Right renal cortex interstitium (tissue), 3 donors: ENCODE measurements around the gene KATNIP. TPM values are rescaled to one million over a fixed set of nuclear protein-coding genes. Genes with fewer than 3 reads are reported as not detected.
"Not testable (repeated sequence)": the region's sequence is repeated elsewhere in the genome, so short reads cannot be mapped to it uniquely, and the experiment has no call there.

Experiments used
- DNase-seq, 3 donors: peaks; one replicate each; pipeline ENCODE4 v3.0.0-alpha.2; 2013; ENCODE audit warnings: low read depth in 3 of 3, low spot score in 2 of 3
- polyA plus RNA-seq, 3 donors: library from polyadenylated mRNA; unstranded; fragments of 120-200 nt; gene quantifications; one replicate each; pipeline ENCODE4 v1.2.1, GENCODE V29; 2013; ENCODE audit not compliant: insufficient read length in 3 of 3

Gene KATNIP
- polyA plus RNA-seq, 3 donors, result 20.9 to 22.1 (median 21.9) TPM

DNA sequence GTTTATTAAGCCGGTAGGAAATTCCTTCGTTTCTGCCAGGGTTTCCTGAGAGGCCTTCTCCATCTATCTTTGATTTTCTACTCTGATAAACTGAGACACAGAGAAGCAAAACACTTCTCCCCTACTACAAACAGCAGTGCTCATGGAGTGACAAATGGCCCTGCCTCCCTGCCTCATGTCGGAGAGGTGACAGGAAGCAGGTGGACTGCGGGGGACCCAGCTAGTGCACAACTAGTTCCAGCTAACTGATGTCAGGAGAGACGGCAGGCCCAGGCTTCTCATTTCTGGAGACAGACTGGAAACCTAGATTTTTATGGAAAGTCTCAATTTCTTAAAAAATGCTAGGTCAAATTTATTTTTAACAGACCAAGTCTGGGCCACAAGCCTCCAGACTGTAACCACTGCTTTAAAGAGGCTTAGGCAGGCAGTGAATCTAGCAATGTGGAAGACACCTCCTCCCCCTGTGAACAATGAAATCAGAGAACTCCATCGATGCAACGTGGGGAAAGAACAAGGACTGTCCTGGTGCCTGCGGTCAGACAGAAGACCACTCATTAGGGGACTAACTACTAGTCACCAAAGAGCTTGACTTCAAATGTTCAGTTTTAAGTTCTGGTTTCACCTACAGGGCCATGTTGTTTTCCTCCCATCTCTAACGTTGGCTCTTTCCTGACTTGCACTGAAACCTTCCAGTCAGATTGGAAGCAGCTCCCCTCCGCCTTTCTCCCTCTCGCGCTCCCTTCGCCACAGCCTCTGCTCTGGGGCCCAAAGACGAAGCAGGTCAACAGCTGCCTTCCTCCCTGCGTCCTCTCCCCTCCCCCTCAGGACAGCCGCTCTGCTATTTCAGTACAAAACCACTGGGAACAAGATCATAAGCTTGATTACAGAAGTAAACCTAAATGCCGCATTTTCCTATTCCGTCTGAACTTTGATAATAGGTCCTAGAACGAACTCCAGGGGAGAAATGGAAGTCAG lies 17.8 kb upstream of the KATNIP start:
- DNase-seq, result no peak

DNA sequence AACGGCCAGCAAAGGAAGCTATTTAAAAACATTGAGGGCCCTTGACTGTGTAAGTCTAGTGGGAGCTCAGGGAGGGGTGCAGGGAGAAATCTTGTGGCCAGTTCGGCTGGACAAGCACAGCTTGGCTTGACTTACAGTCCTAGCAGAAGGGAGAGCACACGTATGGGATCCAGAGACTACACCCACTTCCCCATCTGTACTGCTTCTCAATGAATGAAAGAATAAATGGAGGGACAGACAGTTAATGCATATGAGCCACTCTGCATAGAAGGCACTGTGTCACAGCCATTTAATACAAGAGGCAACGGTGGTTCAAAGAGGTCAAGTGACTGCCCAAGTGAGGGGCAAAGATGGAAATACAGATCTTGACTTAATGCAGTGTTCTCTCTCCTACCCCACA lies 15.7 kb upstream of the KATNIP start:
- no peak for DNase-seq

DNA sequence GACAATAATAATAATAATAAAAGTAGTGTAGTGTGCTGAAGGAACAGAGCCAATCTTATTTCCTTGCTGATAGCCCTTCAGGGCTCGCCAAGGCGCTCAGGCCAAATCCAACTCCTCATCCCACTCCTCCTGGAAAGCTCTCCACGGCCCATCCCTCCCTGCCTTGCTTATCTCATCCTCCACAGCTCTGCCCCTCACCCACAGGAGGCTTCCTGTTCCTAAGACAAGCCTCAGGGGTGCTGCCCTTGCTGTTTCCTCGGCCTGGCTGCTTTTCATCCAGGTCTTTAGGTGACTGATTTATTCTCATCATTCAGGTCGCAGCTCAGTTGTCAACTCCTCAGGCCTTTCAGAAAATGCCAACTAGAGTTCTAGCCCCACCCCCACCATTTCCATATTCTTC lies 11.4 kb upstream of the KATNIP start:
- no peak for DNase-seq

DNA sequence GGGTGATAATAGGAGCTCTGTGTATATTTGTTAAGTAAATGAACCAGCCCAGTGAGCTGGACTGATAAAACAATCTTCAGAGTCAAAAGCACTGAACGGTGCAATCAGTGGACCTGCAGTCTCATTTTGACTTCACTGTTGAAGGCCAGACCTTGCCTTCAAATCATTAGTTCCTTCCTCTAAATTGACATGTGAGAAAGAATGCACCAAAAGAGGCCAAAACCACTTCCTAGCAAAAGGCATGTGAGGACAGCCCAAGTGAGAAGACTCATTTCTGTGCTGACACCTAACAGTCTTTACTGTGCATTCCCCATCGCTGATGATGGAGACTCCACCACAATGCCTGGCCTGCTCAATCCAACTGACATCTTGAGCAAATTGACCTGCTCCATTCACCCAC lies 10.8 kb upstream of the KATNIP start:
- DNase-seq, result no peak

DNA sequence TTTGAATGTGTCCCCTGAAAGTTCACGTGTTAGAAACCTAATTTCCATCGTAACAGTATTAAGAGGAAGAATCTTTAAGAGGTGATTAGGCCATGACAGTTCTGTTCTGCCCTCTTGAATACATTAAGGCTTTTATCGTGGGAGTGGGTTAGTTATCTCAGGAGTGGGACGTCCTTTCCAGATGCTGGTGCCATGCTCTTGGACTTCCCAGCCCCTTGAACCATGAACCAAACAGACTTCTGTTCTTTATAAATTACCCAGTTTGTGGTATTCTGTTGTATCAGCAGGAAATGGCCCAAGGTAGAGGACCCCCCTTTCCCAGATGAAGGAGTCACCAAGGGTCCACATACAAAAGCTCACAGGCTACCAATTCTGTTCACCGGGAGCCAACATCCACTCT lies 10.3 kb upstream of the KATNIP start:
- DNase-seq, result no peak

DNA sequence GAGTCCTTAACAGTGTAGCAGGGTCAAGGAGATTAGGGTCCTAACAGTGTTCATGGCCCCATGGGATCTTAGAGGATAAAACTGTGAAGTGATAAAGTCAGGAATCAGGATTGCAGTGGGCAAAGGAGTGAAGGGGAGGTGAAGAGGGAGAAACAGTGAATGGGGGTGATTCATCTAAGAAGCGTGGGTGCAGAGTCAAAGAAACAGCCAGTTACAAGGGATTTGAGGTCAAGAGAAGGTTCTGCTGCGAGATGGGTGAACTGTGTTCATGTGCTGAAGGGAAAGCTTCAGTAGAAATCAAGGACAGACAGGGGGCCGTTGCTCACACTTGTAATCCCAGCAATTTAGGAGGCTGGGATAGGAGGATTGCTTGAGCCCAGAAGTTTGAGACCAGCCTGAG lies 6.1 kb upstream of the KATNIP start:
- no peak for DNase-seq

DNA sequence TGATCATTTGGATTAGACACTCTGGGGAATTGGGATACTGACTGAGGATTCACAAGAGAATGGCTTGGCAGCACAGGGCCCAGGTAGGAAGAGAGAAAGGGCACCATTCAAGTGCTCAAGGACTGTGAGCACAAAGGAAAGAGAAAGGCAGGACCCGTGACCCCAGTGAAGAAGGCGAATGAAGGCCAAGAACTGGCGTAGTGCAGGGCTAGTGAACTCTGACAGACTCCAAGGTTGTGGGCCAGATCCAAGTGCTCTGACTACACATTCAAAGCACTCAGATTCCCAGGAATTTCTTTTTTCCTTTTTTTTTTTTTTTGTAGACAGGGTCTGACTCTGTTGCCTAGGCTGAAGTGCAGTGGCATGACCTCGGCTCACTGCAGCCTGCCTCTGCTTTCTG lies 5.3 kb upstream of the KATNIP start:
- DNase-seq, result no peak

DNA sequence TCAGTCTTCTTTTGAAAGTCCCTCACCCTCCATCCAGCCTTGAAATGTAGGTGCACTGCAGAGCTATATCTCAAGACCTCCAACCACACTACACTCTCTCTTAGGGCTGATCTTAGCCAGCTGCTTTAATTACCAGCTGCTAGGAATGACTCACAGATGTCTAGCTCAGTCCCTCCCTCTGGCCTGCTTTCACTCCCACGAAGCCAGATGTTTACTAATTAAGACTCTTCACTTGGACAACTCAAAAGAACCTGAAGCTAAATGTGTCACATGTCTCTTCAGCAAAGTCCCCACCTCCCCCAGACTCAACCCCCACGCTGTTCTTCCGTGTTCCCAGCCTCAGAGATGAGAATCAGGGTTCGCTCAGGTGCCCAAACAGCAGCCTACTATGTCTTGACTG lies 2.8 kb upstream of the KATNIP start:
- peak in 1 of 3 donors; percentile 31 for DNase-seq

DNA sequence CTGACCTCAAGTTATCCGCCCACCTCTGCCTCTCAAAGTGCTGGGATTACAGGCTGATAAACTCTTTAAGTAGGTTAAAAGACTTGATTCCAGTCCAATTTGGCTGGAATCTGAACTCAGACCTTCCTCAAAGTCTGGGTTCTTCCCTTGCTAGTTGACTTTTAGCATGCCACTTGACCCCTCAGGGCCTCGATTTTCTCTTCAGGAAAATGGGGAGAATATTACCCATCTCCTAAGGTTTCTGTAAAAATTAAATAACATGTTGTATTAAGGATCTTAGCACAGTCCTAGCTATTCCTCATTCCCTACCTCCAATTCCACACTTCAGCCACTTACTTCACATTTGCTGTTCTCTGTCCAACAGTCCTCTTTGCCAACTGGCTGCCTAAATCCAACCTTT lies 2.1 kb upstream of the KATNIP start:
- no peak for DNase-seq

DNA sequence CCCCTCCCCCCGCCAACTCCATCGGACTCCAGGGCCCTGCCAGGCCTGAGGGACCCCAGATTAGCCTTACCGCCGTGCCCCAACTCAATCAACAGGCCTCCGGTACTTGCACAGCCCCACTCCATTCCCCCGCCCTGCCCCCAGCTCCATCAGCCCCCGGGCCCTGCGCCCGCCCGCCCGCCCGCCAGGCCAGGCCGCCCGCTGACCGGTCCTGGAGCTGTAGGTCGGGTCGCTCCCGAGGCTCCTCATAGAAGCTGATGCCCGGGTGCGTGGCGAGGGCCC lies 539 bp upstream of the KATNIP start:
- no peak for DNase-seq

DNA sequence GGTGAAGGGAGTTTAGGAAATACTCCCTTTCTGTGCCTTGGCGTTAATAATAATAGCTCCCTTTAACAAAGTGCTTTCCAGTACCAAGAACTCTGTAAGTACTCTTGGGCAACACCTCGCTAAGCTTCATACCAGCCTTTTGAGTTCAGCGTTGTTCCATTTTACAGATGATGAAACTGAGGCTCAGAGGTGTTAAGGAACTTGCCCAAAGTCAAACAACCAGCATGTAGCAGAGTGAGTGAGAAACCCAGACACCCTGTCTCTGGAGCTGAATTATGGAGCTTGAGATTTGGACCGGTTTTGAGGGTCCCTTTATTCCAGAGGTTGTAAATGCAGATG lies 607 bp downstream of the KATNIP start:
- no peak for DNase-seq

DNA sequence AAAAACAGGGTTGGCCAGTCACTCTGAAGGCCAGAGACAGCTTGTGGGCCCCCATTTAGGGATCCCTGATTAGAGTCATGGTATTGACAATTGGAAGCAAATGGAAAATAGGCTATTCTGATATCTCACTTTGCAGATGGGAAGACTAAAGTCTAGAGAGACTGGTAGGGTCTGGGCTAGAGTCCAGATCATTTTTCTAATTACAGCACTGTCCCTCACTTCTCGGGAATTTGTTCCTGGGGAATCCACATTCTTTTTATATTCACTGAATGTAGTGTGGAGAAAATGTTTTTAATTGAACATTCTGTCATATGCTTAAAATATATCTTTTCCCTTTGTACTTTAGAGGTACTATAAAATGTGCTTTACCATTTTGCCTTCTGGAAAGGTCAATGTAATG lies 1.1 kb downstream of the KATNIP start:
- no peak for DNase-seq

DNA sequence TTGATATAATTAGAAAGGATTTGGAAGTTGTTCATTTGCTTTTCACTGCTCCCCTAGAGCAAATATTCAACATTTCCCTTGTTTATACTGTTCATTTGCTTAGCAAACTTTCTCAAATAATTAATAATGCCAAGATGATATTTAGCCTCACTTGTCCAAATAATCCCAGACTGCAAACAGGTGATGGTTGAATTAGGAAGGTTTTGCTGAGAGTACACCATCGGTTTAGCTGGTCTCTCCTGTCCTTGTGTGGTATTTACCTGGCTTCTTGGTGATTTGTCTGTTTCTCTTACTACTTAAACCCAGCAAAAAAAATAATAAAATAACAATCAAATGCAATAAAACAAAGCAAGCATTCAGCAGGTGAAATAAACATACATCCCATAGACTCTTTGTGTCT lies 6.5 kb downstream of the KATNIP start:
- no peak for DNase-seq

DNA sequence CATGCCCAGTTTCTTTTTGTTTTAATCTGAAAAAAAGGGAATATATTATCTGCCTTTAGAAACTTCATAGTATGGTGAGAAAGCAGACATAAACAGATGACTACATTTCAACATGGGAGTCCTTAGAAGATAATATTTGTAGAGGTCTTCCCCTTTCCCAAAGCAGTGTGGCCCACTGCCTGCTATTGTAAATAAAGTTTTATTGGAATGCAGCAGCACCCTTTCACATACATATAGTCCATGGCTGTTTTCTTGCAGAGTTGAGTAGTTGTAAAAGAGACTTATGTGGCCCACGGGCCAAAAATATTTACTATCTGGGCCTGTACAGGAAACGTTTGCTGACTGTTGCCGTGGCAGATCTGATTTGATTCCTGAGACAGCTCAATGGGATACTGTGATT lies 8.5 kb downstream of the KATNIP start:
- DNase-seq, result no peak

DNA sequence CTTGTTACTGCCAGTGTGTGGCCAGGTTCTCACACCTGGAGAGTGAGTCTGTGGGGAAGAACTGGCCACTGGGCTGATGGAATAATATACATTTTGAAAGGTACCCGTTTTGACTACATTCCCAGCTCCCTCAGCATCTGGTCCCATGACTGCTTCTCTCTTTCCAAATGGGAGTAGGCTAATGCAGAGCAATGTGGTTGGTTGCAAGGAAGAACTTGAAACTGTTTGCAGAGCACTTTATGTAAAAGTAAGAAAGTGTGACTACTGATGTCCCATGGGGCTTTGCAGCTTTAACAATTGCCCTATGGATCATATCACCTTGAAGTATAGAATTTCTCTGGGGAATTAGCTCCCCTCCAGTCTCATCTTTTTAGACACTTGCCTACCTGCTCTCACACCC lies 9.0 kb downstream of the KATNIP start:
- no peak for DNase-seq

DNA sequence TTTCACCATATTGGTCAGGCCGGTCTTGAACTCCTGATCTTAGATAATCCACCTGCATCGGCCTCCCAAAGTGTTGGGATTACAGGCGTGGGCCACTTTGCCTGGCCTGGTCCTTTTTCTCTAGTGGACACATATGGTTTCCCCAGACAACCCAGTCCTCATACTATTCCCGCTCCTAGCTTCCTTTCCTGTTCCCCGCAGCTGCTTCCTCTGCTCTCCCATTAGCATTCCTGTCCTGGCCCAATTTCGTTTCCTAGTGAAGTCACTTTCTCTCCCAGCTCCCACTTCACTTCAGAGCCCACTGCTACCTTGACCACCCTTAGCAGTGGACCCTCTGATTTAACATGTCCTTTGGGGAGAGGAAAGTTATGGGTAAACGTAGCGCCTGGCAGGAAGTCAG lies 11.3 kb downstream of the KATNIP start:
- no peak for DNase-seq

DNA sequence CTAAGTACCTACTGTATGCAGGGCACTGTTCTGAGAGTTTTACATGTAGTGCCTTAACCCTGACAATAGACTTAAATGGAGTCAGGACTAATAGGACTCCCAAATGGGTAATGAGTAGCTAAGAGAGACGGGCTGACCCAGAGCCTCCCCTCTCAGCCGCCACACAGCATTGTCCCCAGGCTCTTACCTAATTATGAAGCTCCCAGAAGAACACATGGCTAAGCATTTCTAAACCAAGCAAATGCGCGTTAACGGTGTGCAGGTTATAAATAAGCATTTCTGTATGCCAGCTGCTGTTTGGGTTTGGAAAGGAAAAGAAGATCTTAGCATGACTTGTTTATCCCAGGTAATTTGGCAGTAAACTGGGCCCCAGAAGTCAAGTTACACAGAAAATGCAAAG lies 14.3 kb downstream of the KATNIP start:
- DNase-seq, result no peak

DNA sequence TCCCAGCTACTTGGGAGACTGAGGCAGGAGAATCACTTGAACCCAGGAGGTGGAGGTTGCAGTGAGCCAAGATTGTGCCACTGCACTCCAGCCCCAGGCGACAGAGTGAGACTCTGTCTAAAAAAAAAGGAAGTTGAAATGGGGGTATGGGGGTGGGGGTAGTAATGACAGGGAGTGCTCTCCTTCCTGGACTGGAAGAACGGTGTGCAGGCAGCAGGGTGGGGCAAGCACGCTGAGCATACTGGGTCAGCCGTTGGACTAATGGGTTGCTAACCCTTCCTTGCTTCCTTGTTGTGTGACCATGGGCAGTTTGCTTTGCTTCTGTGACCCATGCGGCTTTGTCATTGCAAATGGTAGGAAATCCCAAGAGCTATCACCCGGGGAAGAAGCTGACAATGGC lies 16.5 kb downstream of the KATNIP start:
- no peak for DNase-seq

DNA sequence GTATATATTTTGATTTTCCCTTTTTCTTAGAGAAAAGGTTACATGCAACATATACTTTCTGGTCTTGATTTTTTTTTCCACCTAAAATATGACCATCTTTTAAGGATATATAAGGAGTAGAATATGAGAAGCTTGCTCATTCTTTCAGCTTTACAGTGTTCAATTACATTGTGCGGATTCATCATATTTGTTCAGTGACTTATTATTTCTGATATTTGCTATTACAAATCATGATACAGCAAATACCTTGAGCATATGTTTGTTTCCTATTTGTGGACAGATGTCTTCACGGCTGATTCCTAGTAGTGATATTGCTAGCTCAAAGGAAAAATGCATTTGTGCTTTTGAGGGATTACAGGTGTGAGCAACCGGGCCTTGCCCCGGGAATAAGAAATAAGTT lies 18.1 kb downstream of the KATNIP start:
- no peak for DNase-seq

DNA sequence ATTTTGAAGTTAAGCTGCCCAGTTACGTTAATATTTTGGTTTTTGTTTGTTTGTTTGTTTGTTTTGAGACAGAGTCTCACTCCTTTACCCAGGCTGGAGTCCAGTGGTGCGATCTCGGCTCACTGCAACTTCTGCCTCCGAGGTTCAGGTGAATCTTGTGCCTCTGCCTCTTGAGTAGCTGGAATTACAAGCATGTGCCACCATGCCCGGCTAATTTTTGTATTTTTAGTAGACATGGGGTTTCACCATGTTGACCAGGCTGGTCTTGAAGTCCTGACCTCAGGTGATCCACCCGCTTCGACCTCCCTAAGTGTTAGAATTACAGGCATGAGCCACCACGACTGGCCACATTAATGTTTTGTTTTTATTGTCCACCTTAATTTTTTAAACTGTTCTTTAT lies 21.0 kb downstream of the KATNIP start:
- DNase-seq, result not testable (repeated sequence)

DNA sequence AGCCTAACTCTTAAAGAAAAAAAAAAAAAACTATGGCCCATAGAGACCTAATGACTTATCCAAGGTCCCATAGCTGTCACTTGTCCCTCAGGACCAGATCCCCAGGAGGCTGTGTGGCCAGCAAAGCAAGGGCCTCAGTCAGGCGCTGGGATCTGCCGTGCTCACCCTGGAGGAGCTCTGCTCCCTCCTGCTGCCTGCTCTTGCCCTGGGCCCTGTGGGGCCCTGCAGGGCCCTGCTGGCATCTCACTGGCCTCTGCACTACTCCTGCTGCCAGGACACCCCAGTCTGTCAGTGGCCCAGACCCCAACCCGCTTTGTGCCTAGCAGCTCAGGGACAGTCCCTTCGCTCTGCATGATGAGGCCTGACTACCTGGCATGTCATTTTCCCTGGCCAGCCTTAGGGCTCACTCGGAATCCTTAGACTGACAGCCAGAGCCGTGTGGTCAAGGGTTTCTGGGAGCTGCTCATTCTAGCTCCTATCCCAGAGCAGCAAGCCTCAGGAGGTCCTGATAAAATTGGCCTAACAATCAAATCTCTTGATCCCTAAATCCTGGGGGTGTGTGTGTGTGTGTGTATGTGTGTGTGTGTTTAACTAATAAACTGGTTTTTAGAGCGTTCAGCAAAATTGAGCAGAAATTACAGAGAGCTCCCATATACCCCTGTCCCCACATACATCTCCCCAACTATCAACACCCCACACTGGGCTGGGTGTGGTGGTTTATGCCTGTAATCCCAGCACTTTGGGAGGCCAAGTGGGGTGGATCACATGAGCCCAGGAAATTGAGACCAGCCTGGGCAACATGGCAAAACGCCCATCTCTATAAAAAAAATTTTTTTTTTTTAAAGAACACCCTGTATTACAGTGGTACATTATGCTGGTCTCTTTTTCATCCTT lies 21.7 kb downstream of the KATNIP start:
- DNase-seq, result no peak

DNA sequence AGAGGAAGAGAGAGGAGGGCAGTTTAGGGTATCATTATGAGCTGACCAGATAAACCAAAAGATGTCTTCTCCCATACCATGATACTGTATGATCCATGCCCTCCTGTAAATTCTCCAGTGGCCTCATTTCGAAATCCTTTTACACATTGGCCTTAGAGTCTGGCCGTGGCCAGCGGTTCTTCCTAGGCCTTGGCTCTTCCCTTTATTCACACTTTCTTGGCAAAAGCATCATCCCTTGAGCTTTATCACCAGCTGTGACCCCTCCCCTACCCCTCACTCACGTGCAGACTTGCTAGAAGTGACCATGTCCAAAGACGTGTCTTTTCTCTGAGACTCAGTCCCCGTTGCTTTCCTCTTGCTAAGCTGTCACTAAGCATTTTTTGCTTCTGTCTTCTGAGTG lies 22.8 kb downstream of the KATNIP start:
- no peak for DNase-seq
